Thyroid gland (tissue), 4 donors: Measurements from ENCODE around the gene DPP10. TPM values are rescaled to one million over a fixed set of nuclear protein-coding genes. Genes with fewer than 3 reads are reported as not detected.

ENCODE experiments used
- DNase-seq, 2 donors: peaks; one replicate each; pipeline ENCODE4 v3.0.0-alpha.2; 2019
- H3K27ac ChIP-seq, 3 donors: fragments of 200-600 bp; sonication (generic); 1 replicate in 2 of 3; 2 replicates in 1 of 3; pipeline ENCODE4 v1.5.1; 2016 to 2019; ENCODE audit warnings: mild to moderate bottlenecking in 1 of 3, moderate library complexity in 1 of 3
- H3K27me3 ChIP-seq: fragments of 200-600 bp; sonication (generic); one replicate; pipeline ENCODE4 v1.5.1; 2019
- H3K36me3 ChIP-seq, 2 donors: fragments of 200-600 bp; sonication (generic); one replicate each; pipeline ENCODE4 v1.5.1; 2016 to 2019
- H3K4me1 ChIP-seq, 2 donors: fragments of 200-600 bp; sonication (generic); one replicate each; pipeline ENCODE4 v1.5.1; 2017 to 2019
- H3K4me3 ChIP-seq, 3 donors: fragments of 200-600 bp; sonication (generic); replicated peaks in 1 of 3; 1 replicate in 2 of 3; 2 replicates in 1 of 3; pipeline ENCODE4 v1.5.1; 2016; ENCODE audit warnings: mild to moderate bottlenecking in 1 of 3
- H3K9me3 ChIP-seq: fragments of 200-600 bp; sonication (generic); one replicate; pipeline ENCODE4 v1.5.1; 2017
- POLR2A ChIP-seq, 2 donors: fragments of 450-650 bp; IDR thresholded peaks; one replicate each; pipeline ENCODE4 v1.6.1; 2017; ENCODE audit warnings: antibody characterized with exemption in 2 of 2, mild to moderate bottlenecking in 2 of 2, moderate library complexity in 1 of 2
- WGBS, 2 donors: methylation state at CpG; one replicate each; pipeline ENCODE4 v1.1.5; 2017; 5-methylcytosine and 5-hydroxymethylcytosine counted together
- intact Hi-C: fragments of 100-400 bp; cut with DNase I; formaldehyde crosslinking; loops from one replicate; pipeline ENCODE4 v1.15.1; 2023
- total RNA-seq, 4 donors: library from RNA; depleted of rRNA; stranded (reverse); fragments of >200 nt; gene quantifications; one replicate each; pipeline ENCODE4 v1.2.3, GENCODE V29; 2016
- TF ChIP-seq, protein P1 (sequence below), 6 experiments: fragments of 200-600 bp in 3 of 6; fragments of 450-650 bp in 3 of 6; sonication (generic) in 3 of 6; IDR thresholded peaks; one replicate each; pipeline ENCODE4 v1.5.1; 2016 to 2019; ENCODE audit warnings: antibody characterized with exemption in 6 of 6, mild to moderate bottlenecking in 2 of 6, inconsistent platforms in 1 of 6, moderate library complexity in 1 of 6

Gene DPP10
- total RNA-seq, 4 donors from 2014 or later = 0.63 to 1.3 TPM; not detected in 2

GRCh38 chr2:115569547-115569946 lies 1127.1 kb downstream of the DPP10 start:
- Histone ChIP-seq H3K27ac (no peak overlapping the region), H3K36me3 (no peaks in the 10 kb centered on the region), H3K27me3 (no peaks in the 10 kb centered on the region), H3K4me1 (no peaks in the 10 kb centered on the region), H3K9me3 (no peaks in the 10 kb centered on the region), H3K4me3 (no peak overlapping the region)
- TF ChIP-seq, protein P1, sequence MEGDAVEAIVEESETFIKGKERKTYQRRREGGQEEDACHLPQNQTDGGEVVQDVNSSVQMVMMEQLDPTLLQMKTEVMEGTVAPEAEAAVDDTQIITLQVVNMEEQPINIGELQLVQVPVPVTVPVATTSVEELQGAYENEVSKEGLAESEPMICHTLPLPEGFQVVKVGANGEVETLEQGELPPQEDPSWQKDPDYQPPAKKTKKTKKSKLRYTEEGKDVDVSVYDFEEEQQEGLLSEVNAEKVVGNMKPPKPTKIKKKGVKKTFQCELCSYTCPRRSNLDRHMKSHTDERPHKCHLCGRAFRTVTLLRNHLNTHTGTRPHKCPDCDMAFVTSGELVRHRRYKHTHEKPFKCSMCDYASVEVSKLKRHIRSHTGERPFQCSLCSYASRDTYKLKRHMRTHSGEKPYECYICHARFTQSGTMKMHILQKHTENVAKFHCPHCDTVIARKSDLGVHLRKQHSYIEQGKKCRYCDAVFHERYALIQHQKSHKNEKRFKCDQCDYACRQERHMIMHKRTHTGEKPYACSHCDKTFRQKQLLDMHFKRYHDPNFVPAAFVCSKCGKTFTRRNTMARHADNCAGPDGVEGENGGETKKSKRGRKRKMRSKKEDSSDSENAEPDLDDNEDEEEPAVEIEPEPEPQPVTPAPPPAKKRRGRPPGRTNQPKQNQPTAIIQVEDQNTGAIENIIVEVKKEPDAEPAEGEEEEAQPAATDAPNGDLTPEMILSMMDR (IDR thresholded peaks at IDR 0.05) = no peak
- no peak for TF ChIP-seq POLR2A (IDR thresholded peaks at IDR 0.05)
- 86 to 89% methylated on average over 2 of the region's 2 CpGs for WGBS, 2 donors
- DNase-seq = no peak
- intact Hi-C loops = no loop called here

GRCh38 chr2:115572746-115573145 lies 1130.3 kb downstream of the DPP10 start:
- intact Hi-C loops = no loop called here
- Histone ChIP-seq H3K9me3 (no peaks in the 10 kb centered on the region), H3K27me3 (no peaks in the 10 kb centered on the region), H3K27ac (no peak overlapping the region), H3K4me3 (no peak overlapping the region), H3K36me3 (no peaks in the 10 kb centered on the region), H3K4me1 (no peaks in the 10 kb centered on the region)
- TF ChIP-seq, protein P1 (IDR thresholded peaks at IDR 0.05) = no peak
- no peak for TF ChIP-seq POLR2A (IDR thresholded peaks at IDR 0.05)
- DNase-seq = no peak

DNA sequence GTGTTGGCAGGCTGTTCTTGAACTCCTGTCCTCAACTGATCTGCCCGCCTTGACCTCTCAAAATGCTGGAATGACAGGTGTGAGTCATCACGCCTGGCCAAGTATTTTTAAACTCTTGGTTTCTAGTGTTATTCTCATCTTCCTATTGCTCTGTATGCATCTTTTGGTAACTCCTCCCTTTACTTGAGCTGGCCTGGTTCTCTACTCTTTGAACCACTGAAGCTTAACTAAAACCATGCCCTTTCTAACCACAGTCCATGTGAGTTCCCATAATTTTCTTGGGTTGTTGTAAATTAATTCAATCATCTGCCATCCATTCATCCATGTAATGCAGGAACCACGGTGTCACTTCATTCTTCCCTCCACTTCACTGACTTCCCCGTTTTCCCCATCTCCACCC lies 1131.3 kb downstream of the DPP10 start:
- TF ChIP-seq, protein P1 (IDR thresholded peaks at IDR 0.05) = no peak
- TF ChIP-seq POLR2A (IDR thresholded peaks at IDR 0.05) = no peak
- WGBS, 2 donors = 79 to 83% methylated on average over 4 of the region's 4 CpGs

GRCh38 chr2:115574667-115575066 lies 1132.2 kb downstream of the DPP10 start:
- 66 to 84% methylated on average over 5 of the region's 5 CpGs for WGBS, 2 donors
- Histone ChIP-seq H3K9me3 (no peaks in the 10 kb centered on the region), H3K4me3 (no peak overlapping the region), H3K36me3 (no peaks in the 10 kb centered on the region), H3K27ac (no peak overlapping the region), H3K27me3 (no peaks in the 10 kb centered on the region), H3K4me1 (no peaks in the 10 kb centered on the region)
- TF ChIP-seq POLR2A (IDR thresholded peaks at IDR 0.05) = no peak
- TF ChIP-seq, protein P1 (IDR thresholded peaks at IDR 0.05) = no peak
- intact Hi-C loops = no loop called here
- DNase-seq = no peak

More for the DNA sequence above, 1131.3 kb downstream of the DPP10 start:
- intact Hi-C loops = no loop called here
- Histone ChIP-seq H3K9me3 (no peaks in the 10 kb centered on the region), H3K27me3 (no peaks in the 10 kb centered on the region), H3K4me1 (no peaks in the 10 kb centered on the region), H3K27ac (no peak overlapping the region), H3K4me3 (no peak overlapping the region), H3K36me3 (no peaks in the 10 kb centered on the region)
- no peak for DNase-seq

- H3K27ac ChIP-seq = no peak overlapping the region
- no peaks in the 10 kb centered on the region for H3K27me3 ChIP-seq
- intact Hi-C loops = no loop called here
- TF ChIP-seq, protein P1 (IDR thresholded peaks at IDR 0.05) = no peak
- TF ChIP-seq POLR2A (IDR thresholded peaks at IDR 0.05) = no peak
- no peaks in the 10 kb centered on the region for H3K4me1 ChIP-seq
- DNase-seq = no peak
- no peaks in the 10 kb centered on the region for H3K36me3 ChIP-seq
- H3K9me3 ChIP-seq = no peaks in the 10 kb centered on the region
- H3K4me3 ChIP-seq = no peak overlapping the region
- 92 to 94% methylated on average over 5 of the region's 5 CpGs for WGBS, 2 donors
Measured at GRCh38 chr2:115580784-115581183, 1138.3 kb downstream of the DPP10 start.
